ENCODE data around the gene AZU1. TPM values are rescaled to one million over a fixed set of nuclear protein-coding genes. Genes with fewer than 3 reads are reported as not detected.

AZU1 gene
- total and polyA plus RNA-seq, 4 donors, result 0.08 to 20.2 (median 0.99) TPM

- no peak for DNase-seq (ENCODE audit: low spot score)
- TF ChIP-seq TAF1 (conservative IDR thresholded peaks at IDR 0.05) (no peak), YY1 (IDR thresholded peaks at IDR 0.05) (no peak), FOXA1 (IDR thresholded peaks at IDR 0.05) (no peak), REST (IDR thresholded peaks at IDR 0.05) (no peak), NR2F2 (IDR thresholded peaks at IDR 0.05) (no peak), JUND (IDR thresholded peaks at IDR 0.05) (no peak), SP1 (IDR thresholded peaks at IDR 0.05) (no peak), HNF4A (conservative IDR thresholded peaks at IDR 0.05) (no peak), MAX (IDR thresholded peaks at IDR 0.05) (no peak), RXRA (IDR thresholded peaks at IDR 0.05) (no peak)
- TF ChIP-seq, protein P1, sequence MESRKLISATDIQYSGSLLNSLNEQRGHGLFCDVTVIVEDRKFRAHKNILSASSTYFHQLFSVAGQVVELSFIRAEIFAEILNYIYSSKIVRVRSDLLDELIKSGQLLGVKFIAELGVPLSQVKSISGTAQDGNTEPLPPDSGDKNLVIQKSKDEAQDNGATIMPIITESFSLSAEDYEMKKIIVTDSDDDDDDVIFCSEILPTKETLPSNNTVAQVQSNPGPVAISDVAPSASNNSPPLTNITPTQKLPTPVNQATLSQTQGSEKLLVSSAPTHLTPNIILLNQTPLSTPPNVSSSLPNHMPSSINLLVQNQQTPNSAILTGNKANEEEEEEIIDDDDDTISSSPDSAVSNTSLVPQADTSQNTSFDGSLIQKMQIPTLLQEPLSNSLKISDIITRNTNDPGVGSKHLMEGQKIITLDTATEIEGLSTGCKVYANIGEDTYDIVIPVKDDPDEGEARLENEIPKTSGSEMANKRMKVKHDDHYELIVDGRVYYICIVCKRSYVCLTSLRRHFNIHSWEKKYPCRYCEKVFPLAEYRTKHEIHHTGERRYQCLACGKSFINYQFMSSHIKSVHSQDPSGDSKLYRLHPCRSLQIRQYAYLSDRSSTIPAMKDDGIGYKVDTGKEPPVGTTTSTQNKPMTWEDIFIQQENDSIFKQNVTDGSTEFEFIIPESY (IDR thresholded peaks at IDR 0.05), result no peak
- Histone ChIP-seq H3K36me3 (ENCODE audit: control insufficient read depth in 4 of 4, insufficient read depth in 3 of 4, low read depth in 1 of 4, low read length in 3 of 4) (no peaks in the 10 kb centered on the region), H3K4me1 (ENCODE audit: control insufficient read depth in 4 of 4, insufficient read depth in 4 of 4, low read length in 3 of 4) (peaks cover 0 to 6% (median 3%) of the 10 kb centered on the region in 4 donors), H3K9me3 (ENCODE audit: control insufficient read depth in 4 of 4, low read length in 3 of 4) (no peaks in the 10 kb centered on the region), H3K27ac (ENCODE audit: low read depth in 1 of 2, low read length in 2 of 2) (peak overlapping the region; percentile 54 to 56), H3K27me3 (ENCODE audit: control insufficient read depth in 4 of 4, insufficient read depth in 4 of 4, low read length in 3 of 4) (no peaks in the 10 kb centered on the region), H3K9ac (ENCODE audit: low read depth in 1 of 2, low read length in 2 of 2) (no peak overlapping the region), H3K4me3 (ENCODE audit: low read depth in 1 of 3, low read length in 3 of 3) (no peak overlapping the region)
- WGBS, result 76% methylated on average over 16 of the region's 16 CpGs
Measured at GRCh38 chr19:792306-792885, 35.2 kb upstream of the AZU1 start.

DNA sequence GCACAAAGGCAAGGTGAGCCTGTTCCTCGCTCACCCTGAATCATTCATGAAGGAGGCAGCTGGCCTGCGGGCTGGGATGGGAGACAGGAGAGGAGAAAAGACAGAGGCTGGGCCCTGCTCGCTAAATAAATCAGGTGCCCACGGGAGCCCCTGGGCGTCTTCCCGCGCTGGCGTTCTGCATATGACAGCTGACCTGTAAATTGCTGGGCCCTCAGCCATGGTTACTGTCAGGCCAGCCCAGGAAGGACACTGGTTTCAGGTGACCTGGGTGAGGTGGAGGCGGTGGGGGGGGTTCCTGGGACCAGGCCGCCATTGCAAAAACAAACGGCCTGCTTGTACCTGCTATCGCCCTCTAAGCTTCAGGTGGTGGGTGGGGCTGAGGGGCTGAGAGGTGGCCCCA, 33.8 kb upstream of the AZU1 start:
- no peaks in the 10 kb centered on the region for H3K27me3 ChIP-seq (ENCODE audit: control insufficient read depth in 4 of 4, insufficient read depth in 4 of 4, low read length in 3 of 4)
- no peak overlapping the region for H3K9ac ChIP-seq (ENCODE audit: low read depth in 1 of 2, low read length in 2 of 2)
- no peaks in the 10 kb centered on the region for H3K36me3 ChIP-seq (ENCODE audit: control insufficient read depth in 4 of 4, insufficient read depth in 3 of 4, low read depth in 1 of 4, low read length in 3 of 4)
- no peak for DNase-seq (ENCODE audit: low spot score)
- no peaks in the 10 kb centered on the region for H3K9me3 ChIP-seq (ENCODE audit: control insufficient read depth in 4 of 4, low read length in 3 of 4)
- no peak overlapping the region for H3K4me3 ChIP-seq (ENCODE audit: low read depth in 1 of 3, low read length in 3 of 3)
- H3K27ac ChIP-seq (ENCODE audit: low read depth in 1 of 2, low read length in 2 of 2), result no peak overlapping the region
- peaks cover 0 to 9% (median 3%) of the 10 kb centered on the region in 4 donors for H3K4me1 ChIP-seq (ENCODE audit: control insufficient read depth in 4 of 4, insufficient read depth in 4 of 4, low read length in 3 of 4)
- 97% methylated on average over 12 of the region's 12 CpGs for WGBS
- no peak for TF ChIP-seq TAF1 (conservative IDR thresholded peaks at IDR 0.05)
- no peak for TF ChIP-seq EGR1 (IDR thresholded peaks at IDR 0.05; ENCODE audit: low read depth in 2 of 2)
- no peak for TF ChIP-seq FOXA1 (IDR thresholded peaks at IDR 0.05)
- TF ChIP-seq RXRA (IDR thresholded peaks at IDR 0.05), result no peak
- no peak for TF ChIP-seq FOXA2 (IDR thresholded peaks at IDR 0.05)
- TF ChIP-seq YY1 (IDR thresholded peaks at IDR 0.05), result no peak
- TF ChIP-seq, protein P1 (IDR thresholded peaks at IDR 0.05), result no peak
- TF ChIP-seq, protein P2, sequence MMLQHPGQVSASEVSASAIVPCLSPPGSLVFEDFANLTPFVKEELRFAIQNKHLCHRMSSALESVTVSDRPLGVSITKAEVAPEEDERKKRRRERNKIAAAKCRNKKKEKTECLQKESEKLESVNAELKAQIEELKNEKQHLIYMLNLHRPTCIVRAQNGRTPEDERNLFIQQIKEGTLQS (IDR thresholded peaks at IDR 0.05), result no peak
- no peak for TF ChIP-seq SP1 (IDR thresholded peaks at IDR 0.05)
- TF ChIP-seq, protein P3, sequence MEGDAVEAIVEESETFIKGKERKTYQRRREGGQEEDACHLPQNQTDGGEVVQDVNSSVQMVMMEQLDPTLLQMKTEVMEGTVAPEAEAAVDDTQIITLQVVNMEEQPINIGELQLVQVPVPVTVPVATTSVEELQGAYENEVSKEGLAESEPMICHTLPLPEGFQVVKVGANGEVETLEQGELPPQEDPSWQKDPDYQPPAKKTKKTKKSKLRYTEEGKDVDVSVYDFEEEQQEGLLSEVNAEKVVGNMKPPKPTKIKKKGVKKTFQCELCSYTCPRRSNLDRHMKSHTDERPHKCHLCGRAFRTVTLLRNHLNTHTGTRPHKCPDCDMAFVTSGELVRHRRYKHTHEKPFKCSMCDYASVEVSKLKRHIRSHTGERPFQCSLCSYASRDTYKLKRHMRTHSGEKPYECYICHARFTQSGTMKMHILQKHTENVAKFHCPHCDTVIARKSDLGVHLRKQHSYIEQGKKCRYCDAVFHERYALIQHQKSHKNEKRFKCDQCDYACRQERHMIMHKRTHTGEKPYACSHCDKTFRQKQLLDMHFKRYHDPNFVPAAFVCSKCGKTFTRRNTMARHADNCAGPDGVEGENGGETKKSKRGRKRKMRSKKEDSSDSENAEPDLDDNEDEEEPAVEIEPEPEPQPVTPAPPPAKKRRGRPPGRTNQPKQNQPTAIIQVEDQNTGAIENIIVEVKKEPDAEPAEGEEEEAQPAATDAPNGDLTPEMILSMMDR (IDR thresholded peaks at IDR 0.05; ENCODE audit: low read depth, low read length, missing input control), result no peak
- no peak for TF ChIP-seq GABPA (IDR thresholded peaks at IDR 0.05 in 1 of 2, conservative IDR thresholded peaks at IDR 0.05 in 1 of 2)
- TF ChIP-seq MAX (IDR thresholded peaks at IDR 0.05), result no peak
- no peak for TF ChIP-seq JUND (IDR thresholded peaks at IDR 0.05)
- no peak for TF ChIP-seq HNF4G (IDR thresholded peaks at IDR 0.05)
- no peak for TF ChIP-seq REST (IDR thresholded peaks at IDR 0.05)
- no peak for TF ChIP-seq NR2F2 (IDR thresholded peaks at IDR 0.05)
- no peak for TF ChIP-seq HNF4A (conservative IDR thresholded peaks at IDR 0.05)

Data from liver (tissue), 9 donors.